Left ventricle myocardium inferior (tissue), 1 donor: ENCODE measurements around the gene EDARADD. TPM values are rescaled to one million over a fixed set of nuclear protein-coding genes. Genes with fewer than 3 reads are reported as not detected.
"Not testable (repeated sequence)": the region's sequence is repeated elsewhere in the genome, so short reads cannot be mapped to it uniquely, and the experiment has no call there.

Source experiments
- DNase-seq: peaks from one replicate; pipeline ENCODE4 v3.0.0-alpha.2; 2020
- H3K27ac ChIP-seq: fragments of 200-600 bp; replicated peaks from 2 replicates; pipeline ENCODE4 v1.8.0; 2021
- H3K27me3 ChIP-seq: fragments of 200-600 bp; 2 replicates; pipeline ENCODE4 v1.8.0; 2021; ENCODE audit warnings: low read depth
- H3K36me3 ChIP-seq: fragments of 200-600 bp; 2 replicates; pipeline ENCODE4 v1.8.0; 2021
- H3K4me1 ChIP-seq: fragments of 200-600 bp; 2 replicates; pipeline ENCODE4 v1.8.0; 2021
- H3K4me3 ChIP-seq: fragments of 200-600 bp; 2 replicates; pipeline ENCODE4 v1.8.0; 2021; ENCODE audit warnings: mild to moderate bottlenecking, moderate library complexity
- H3K9me3 ChIP-seq: fragments of 200-600 bp; replicated peaks from 2 replicates; pipeline ENCODE4 v1.8.0; 2021
- CTCF ChIP-seq: fragments of 200-600 bp; IDR thresholded peaks from 2 replicates; pipeline ENCODE4 v1.8.0; 2021; ENCODE audit warnings: antibody characterized with exemption, mild to moderate bottlenecking, borderline replicate concordance
- intact Hi-C: fragments of 100-400 bp; cut with micrococcal nuclease; formaldehyde crosslinking; loops from one replicate; pipeline ENCODE4 v1.11.0; 2022
- total RNA-seq: library from RNA; stranded (reverse); fragmentation: NEBNext Ultra II Directional; extraction: Animal tissue kit (Norgen Biotek cat#: 25700); gene quantifications from one replicate; pipeline ENCODE4 v1.2.1, GENCODE V29; 2021
- donor health status: DM: no; HTN: yes; CAD: no; lungs with severe emphysema.

Gene EDARADD
- total RNA-seq, 1 donor from 2014 or later, result 1.4 TPM

GRCh38 chr1:236365999-236366570 is 28.0 kb upstream of the EDARADD start:
- no peaks in the 10 kb centered on the region for H3K36me3 ChIP-seq
- no peak for DNase-seq
- peak overlapping the region; percentile 8 for H3K4me3 ChIP-seq
- no peaks in the 10 kb centered on the region for H3K9me3 ChIP-seq
- H3K27me3 ChIP-seq, result no peaks in the 10 kb centered on the region
- intact Hi-C loops, result no loop called here
- H3K27ac ChIP-seq, result peak overlapping the region; percentile 45
- H3K4me1 ChIP-seq, result peaks cover 6% of the 10 kb centered on the region
- TF ChIP-seq CTCF, result no peak

DNA sequence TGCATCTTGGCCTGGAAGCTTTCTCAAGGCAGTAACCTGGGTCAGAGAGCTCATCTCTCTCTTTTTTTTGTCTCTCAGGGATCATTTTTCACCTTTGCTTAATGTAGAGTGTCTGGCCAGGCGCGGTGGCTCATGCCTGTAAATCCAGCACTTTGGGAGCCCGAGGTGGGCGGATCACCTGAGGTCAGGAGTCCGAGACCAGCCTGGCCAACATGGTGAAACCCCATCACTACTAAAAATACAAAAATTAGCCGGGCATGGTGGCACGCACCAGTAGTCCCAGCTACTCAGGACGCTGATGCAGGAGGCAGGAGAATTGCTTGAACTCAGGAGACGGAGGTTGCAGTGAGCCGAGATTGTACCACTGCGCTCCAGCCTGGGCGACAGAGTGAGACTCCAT is 27.4 kb upstream of the EDARADD start:
- DNase-seq, H3K4me3 ChIP-seq, H3K9me3 ChIP-seq, H3K4me1 ChIP-seq, H3K27me3 ChIP-seq, H3K36me3 ChIP-seq, intact Hi-C loops: not testable (repeated sequence)
- peak overlapping the region; percentile 45 for H3K27ac ChIP-seq

DNA sequence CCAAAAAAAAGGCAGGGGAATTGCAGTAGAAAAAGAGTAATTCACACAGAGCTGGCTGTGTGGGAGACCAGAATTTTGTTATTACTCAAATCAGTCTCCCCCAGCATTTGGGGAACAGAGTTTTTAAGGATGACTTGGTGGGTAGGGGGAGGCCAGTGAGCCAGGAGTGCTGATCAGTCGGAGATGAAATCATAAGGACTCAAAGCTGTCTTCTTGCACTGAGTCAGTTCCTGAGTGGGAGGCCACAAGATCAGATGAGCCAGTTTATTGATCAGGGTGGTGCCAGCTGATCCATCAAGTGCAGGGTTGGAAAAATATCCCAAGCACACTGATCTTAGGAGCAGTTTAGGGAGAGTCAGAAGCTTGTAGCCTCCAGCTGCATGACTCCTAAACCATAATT is 23.7 kb upstream of the EDARADD start:
- Histone ChIP-seq H3K9me3 (peaks cover 9% of the 10 kb centered on the region), H3K27me3 (no peaks in the 10 kb centered on the region), H3K36me3 (no peaks in the 10 kb centered on the region), H3K4me1 (peaks cover 6% of the 10 kb centered on the region), H3K4me3 (no peak overlapping the region), H3K27ac (no peak overlapping the region)
- no peak for TF ChIP-seq CTCF
- no peak for DNase-seq
- intact Hi-C loops, result no loop called here

DNA sequence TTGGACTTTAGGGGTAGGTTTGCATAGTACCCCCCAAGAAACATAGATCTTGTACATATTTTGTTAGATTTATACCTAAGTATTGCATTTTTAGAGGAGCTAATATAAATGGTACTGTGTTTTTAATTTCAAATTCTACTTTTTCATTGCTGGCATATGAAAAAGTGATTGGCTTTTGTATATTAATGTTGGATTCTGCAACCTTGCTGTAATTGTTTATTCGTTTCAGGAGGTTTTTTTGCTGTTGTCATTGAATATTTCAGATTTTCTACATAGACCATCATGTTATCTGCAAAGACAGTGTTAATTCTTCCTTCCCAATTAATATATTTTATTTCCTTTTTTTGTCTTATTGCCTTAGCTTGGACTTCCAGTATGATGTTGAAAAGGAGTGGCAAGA is 23.0 kb upstream of the EDARADD start:
- H3K4me1 ChIP-seq, result peaks cover 6% of the 10 kb centered on the region
- no peak for TF ChIP-seq CTCF
- intact Hi-C loops, result no loop called here
- H3K36me3 ChIP-seq, result no peaks in the 10 kb centered on the region
- H3K9me3 ChIP-seq, result peaks cover 9% of the 10 kb centered on the region
- H3K27ac ChIP-seq, result no peak overlapping the region
- DNase-seq, result no peak
- H3K27me3 ChIP-seq, result no peaks in the 10 kb centered on the region
- H3K4me3 ChIP-seq, result no peak overlapping the region

DNA sequence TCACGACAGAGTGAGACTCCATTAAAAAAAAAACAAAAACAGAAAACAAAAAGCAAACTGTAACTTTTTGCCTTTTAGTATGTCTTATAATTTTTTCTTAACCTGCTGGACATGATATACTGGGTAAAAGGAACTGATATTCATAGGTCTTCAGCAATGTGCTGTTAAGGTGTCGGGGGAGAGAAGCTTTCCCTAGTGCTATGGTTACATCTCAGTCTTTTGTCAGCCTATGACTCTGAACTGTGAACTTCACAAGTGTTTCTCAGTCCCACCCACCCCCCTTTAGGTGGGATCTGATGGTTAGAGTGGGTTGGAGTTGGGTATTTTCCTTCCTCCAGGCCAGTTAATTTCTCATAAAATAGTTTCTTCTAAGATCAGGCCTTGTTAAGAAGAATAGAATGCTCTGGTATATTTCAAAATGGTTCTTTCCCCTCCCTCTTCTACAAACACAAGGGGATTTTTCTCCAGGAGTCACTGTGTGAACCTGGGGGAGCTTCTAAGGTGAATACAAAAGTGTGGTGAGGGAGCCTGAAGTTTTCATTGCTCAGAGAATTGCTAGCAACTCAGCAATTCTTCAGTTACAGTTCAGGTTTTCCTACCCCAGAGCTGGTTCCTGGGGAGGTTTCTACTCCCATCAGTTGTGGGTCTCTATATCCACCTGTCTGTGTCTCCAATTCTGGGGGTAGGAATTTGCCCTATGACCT is 16.1 kb upstream of the EDARADD start:
- no peaks in the 10 kb centered on the region for H3K27me3 ChIP-seq
- peaks cover 23% of the 10 kb centered on the region for H3K9me3 ChIP-seq
- no peak overlapping the region for H3K4me3 ChIP-seq
- H3K27ac ChIP-seq, result no peak overlapping the region
- H3K4me1 ChIP-seq, result no peaks in the 10 kb centered on the region
- H3K36me3 ChIP-seq, result no peaks in the 10 kb centered on the region
- no peak for TF ChIP-seq CTCF
- DNase-seq, result no peak
- intact Hi-C loops, result no loop called here

DNA sequence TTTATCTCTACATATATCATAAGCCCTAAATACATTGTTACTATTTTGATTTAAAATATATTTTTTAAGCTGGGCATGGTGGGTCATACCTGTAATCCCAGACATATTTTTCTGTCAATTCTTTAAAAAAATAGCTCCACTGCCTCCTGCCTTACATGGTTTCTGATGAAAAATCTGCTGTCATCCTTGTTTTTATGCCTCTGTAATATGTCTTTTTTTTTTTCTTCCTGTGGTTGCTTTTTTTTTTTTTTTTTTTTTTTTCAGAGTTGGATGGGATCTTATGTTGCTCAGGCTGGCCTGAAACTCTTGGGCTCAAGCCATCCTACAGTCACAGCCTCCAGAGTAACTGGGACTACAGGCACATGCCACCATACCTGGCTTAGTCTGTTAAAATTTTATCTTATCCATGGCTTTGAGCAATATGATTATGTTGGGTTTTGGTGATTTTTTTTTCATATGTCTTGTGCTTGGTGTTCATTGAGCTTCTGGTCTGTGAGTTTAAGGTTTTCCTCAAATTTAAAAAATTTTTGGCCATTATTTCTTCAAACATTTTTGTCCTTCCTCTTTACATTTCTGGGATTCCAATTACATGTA is 12.4 kb upstream of the EDARADD start:
- no peak for TF ChIP-seq CTCF
- H3K4me3 ChIP-seq, result no peak overlapping the region
- H3K27ac ChIP-seq, result no peak overlapping the region
- intact Hi-C loops, result no loop called here
- H3K36me3 ChIP-seq, result no peaks in the 10 kb centered on the region
- peaks cover 20% of the 10 kb centered on the region for H3K9me3 ChIP-seq
- H3K27me3 ChIP-seq, result no peaks in the 10 kb centered on the region
- H3K4me1 ChIP-seq, result no peaks in the 10 kb centered on the region
- no peak for DNase-seq
